Thymus (tissue), 11 donors: ENCODE data around the gene HK1. TPM values are rescaled to one million over a fixed set of nuclear protein-coding genes. Genes with fewer than 3 reads are reported as not detected.
"Not testable (repeated sequence)": the region's sequence is repeated elsewhere in the genome, so short reads cannot be mapped to it uniquely, and the experiment has no call there.

Experiments
- DNase-seq, 9 donors: peaks; one replicate each; pipeline ENCODE4 v3.0.0-alpha.2; 2013; ENCODE audit warnings: low spot score in 9 of 9, low read depth in 6 of 9, missing footprints in 1 of 9
- H3K27ac ChIP-seq, 2 donors: one replicate each; pipeline ENCODE4 v1.5.1; 2013; ENCODE audit warnings: control low read depth in 1 of 2, low read depth in 1 of 2, low read length in 1 of 2, mild to moderate bottlenecking in 1 of 2, moderate library complexity in 1 of 2
- H3K27me3 ChIP-seq, 2 donors: one replicate each; pipeline ENCODE4 v1.5.1; 2013; ENCODE audit warnings: low read length in 1 of 2; ENCODE audit not compliant: control insufficient read depth in 2 of 2, insufficient read depth in 1 of 2
- H3K36me3 ChIP-seq, 2 donors: one replicate each; pipeline ENCODE4 v1.5.1; 2013; ENCODE audit warnings: low read length in 1 of 2, mild to moderate bottlenecking in 1 of 2, moderate library complexity in 1 of 2; ENCODE audit not compliant: control insufficient read depth in 2 of 2, insufficient read depth in 2 of 2
- H3K4me1 ChIP-seq, 2 donors: one replicate each; pipeline ENCODE4 v1.5.1; 2013; ENCODE audit warnings: low read length in 2 of 2; ENCODE audit not compliant: control insufficient read depth in 2 of 2, insufficient read depth in 2 of 2
- H3K4me3 ChIP-seq, 2 donors: one replicate each; pipeline ENCODE4 v1.5.1; 2013; ENCODE audit warnings: low read length in 2 of 2, control low read depth in 1 of 2, mild to moderate bottlenecking in 1 of 2
- H3K9me3 ChIP-seq, 2 donors: one replicate each; pipeline ENCODE4 v1.5.1; 2013; ENCODE audit warnings: low read length in 1 of 2, mild to moderate bottlenecking in 1 of 2; ENCODE audit not compliant: control insufficient read depth in 2 of 2, insufficient read depth in 1 of 2
- WGBS: extraction: QIAGEN DNeasy Blood & Tissue Kit; methylation state at CpG from one replicate; pipeline ENCODE4 v1.1.7; 2013; 5-methylcytosine and 5-hydroxymethylcytosine counted together
- polyA plus RNA-seq: library from polyadenylated mRNA; stranded (reverse); fragments of 200-250 nt; gene quantifications from one replicate; pipeline ENCODE4 v1.2.3, GENCODE V29; 2013
- total RNA-seq: library from RNA; stranded (reverse); fragments of 120-200 nt; gene quantifications from one replicate; pipeline ENCODE4 v1.2.4, GENCODE V29; 2013
- donor health status: healthy.

HK1 gene
- total and polyA plus RNA-seq, 2 donors: 33.7 to 52.6 TPM

DNA sequence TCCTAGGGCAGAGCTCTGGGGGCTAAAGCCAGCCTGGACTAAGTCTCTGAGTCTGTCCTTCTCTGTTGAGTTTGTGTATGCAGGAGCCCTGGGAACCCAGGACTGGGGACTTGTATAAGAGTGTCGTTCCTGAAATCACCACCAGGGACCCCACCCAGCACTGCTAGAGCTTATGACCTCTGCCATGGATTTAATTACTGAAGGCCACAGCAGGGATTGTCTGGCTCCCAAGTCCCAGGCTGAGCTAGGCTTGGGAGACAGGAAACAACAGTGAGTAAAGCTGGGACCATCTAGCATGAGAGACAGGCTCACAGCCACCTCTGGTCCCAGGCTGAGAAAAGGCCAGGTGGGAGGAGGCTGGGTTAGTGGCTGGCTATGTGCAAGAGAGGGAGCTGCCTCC, 171.5 kb downstream of the HK1 start:
- H3K27me3 ChIP-seq: peaks cover 8 to 14% of the 10 kb centered on the region in 2 donors
- no peak overlapping the region for H3K4me3 ChIP-seq
- peak in 7 of 9 donors; percentile 47 to 78 (median 60) for DNase-seq
- 7% methylated on average over 1 of the region's 1 CpG for WGBS
- peaks cover 9 to 21% of the 10 kb centered on the region in 2 donors for H3K4me1 ChIP-seq
- H3K36me3 ChIP-seq: no peaks in the 10 kb centered on the region
- no peak overlapping the region for H3K27ac ChIP-seq
- peaks cover 0 to 5% of the 10 kb centered on the region in 2 donors for H3K9me3 ChIP-seq

DNA sequence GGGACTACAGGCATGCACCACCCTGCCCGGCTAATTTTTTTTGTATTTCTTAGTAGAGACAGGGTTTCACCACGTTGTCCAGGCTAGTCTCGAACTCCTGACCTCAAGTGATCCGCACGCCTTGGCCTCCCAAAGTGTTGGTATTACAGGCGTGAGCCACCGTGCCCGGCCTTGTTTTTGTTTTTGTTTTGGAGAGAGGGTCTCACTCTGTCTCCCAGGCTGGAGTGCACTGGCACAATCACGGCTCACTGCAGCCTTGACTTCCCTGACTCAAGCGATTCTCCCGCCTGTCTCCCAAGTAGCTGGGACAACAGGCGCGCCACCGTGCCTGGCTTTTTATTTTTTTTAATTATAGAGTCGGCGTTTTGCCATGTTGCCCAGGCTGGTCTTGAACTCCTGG, 172.1 kb downstream of the HK1 start:
- WGBS: 95% methylated on average over 16 of the region's 16 CpGs
- not testable (repeated sequence) for H3K9me3 ChIP-seq, DNase-seq, H3K4me3 ChIP-seq, H3K36me3 ChIP-seq, H3K27ac ChIP-seq
- Histone ChIP-seq H3K4me1 (peaks cover 9 to 21% of the 10 kb centered on the region in 2 donors), H3K27me3 (peaks cover 8 to 14% of the 10 kb centered on the region in 2 donors)

DNA sequence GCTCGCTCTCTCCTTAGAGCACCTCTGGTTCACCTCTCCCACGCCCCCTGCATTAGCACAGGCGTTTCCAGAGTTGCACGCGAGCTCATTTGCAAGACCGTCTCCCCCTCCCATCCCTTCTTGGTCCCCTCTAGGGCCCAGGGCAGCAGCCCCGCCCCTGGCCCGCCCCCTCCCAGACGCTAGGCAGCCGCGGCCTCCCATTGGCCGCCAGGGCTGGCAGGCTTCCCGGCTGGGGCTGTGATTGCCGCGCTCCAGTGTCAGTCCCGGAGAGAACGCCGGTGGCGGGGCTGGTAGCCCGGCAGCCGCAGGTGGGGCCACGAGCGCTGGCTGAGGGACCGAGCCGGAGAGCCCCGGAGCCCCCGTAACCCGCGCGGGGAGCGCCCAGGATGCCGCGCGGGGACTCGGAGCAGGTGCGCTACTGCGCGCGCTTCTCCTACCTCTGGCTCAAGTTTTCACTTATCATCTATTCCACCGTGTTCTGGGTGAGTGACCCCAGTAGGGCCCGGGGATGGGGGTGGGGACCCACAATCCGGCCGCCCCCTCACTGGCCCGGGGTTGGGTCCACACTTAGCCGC, 173.0 kb downstream of the HK1 start, which contains the start of gene TSPAN15:
TSS of gene TSPAN15 (plus strand) at position 257 of the 575 bp plus-strand sequence. CDS start at position 387, 130 bp downstream.
- Histone ChIP-seq H3K27me3 (peaks cover 8 to 14% of the 10 kb centered on the region in 2 donors), H3K4me1 (peaks cover 9 to 21% of the 10 kb centered on the region in 2 donors), H3K27ac (peak within 1 kb of the TSS in 1 of 2 donors; percentile 36), H3K4me3 (peak within 1 kb of the TSS; percentile 54 to 55), H3K9me3 (peaks cover 0 to 5% of the 10 kb centered on the region in 2 donors), H3K36me3 (no peaks in the 10 kb centered on the region)
- WGBS: under 1% methylated on average over 45 of the region's 45 CpGs
- DNase-seq: peak; percentile 55 to 92 (median 85)

Other genes starting within 250 kb of the HK1 start
- 290 TPM for gene SRGN, start 190.4 kb upstream of the HK1 start, total RNA-seq
- 549 TPM for gene SRGN, start 190.4 kb upstream of the HK1 start, polyA plus RNA-seq
- gene VPS26A, start 154.3 kb upstream of the HK1 start, total RNA-seq: 14.6 TPM
- 44.2 TPM for gene VPS26A, start 154.3 kb upstream of the HK1 start, polyA plus RNA-seq
- 26.0 TPM for gene SUPV3L1, start 98.3 kb upstream of the HK1 start, total RNA-seq
- 76.7 TPM for gene SUPV3L1, start 98.3 kb upstream of the HK1 start, polyA plus RNA-seq
- gene HKDC1, start 58.2 kb upstream of the HK1 start, total RNA-seq: 15.3 TPM
- 10.9 TPM for gene HKDC1, start 58.2 kb upstream of the HK1 start, polyA plus RNA-seq
- gene TACR2, start 138.4 kb downstream of the HK1 start, total RNA-seq: 0.05 TPM
- gene TACR2, start 138.4 kb downstream of the HK1 start, polyA plus RNA-seq: 0.30 TPM
- gene TSPAN15, start 173.0 kb downstream of the HK1 start, total RNA-seq: 9.7 TPM
- 13.2 TPM for gene TSPAN15, start 173.0 kb downstream of the HK1 start, polyA plus RNA-seq